HG03342 (cell line): ENCODE measurements around the gene USP15.

Experiments used
- ATAC-seq: cut with Tn5 transposase; IDR thresholded peaks from one replicate; pipeline ENCODE4 v1.9.1; 2021; ENCODE audit warnings: mild to moderate bottlenecking, moderate library complexity; ENCODE audit not compliant: unreplicated experiment

The USP15 gene

GRCh38 chr12:62256408-62257096 lies 3.7 kb upstream of the USP15 start:
- ATAC-seq = no peak

GRCh38 chr12:62258231-62258630 lies 2.0 kb upstream of the USP15 start:
- ATAC-seq = no peak

GRCh38 chr12:62258941-62259630 lies 1.1 kb upstream of the USP15 start:
- no peak for ATAC-seq

- ATAC-seq = peak; percentile 8
Observed at GRCh38 chr12:62259631-62259992, 592 bp upstream of the USP15 start.

GRCh38 chr12:62260733-62261683 lies 804 bp downstream of the USP15 start:
- ATAC-seq = peak; percentile 55

GRCh38 chr12:62261876-62262517 lies 1.8 kb downstream of the USP15 start:
- ATAC-seq = no peak

GRCh38 chr12:62263232-62263631 lies 3.0 kb downstream of the USP15 start:
- no peak for ATAC-seq

GRCh38 chr12:62263966-62264365 lies 3.8 kb downstream of the USP15 start:
- ATAC-seq = no peak

- no peak for ATAC-seq
Observed at GRCh38 chr12:62264706-62265105, 4.5 kb downstream of the USP15 start.

GRCh38 chr12:62265511-62265910 lies 5.3 kb downstream of the USP15 start:
- no peak for ATAC-seq

GRCh38 chr12:62267026-62267425 lies 6.8 kb downstream of the USP15 start:
- no peak for ATAC-seq

GRCh38 chr12:62267480-62267879 lies 7.3 kb downstream of the USP15 start:
- ATAC-seq = no peak

GRCh38 chr12:62268956-62269355 lies 8.8 kb downstream of the USP15 start:
- ATAC-seq = no peak

- ATAC-seq = no peak
Observed at GRCh38 chr12:62269464-62270228, 9.4 kb downstream of the USP15 start.

- no peak for ATAC-seq
Observed at GRCh38 chr12:62270384-62270783, 10.2 kb downstream of the USP15 start.

- no peak for ATAC-seq
Observed at GRCh38 chr12:62270872-62271271, 10.7 kb downstream of the USP15 start.

GRCh38 chr12:62272936-62273552 lies 12.8 kb downstream of the USP15 start:
- no peak for ATAC-seq

- ATAC-seq = no peak
Observed at GRCh38 chr12:62273724-62274380, 13.6 kb downstream of the USP15 start.

- no peak for ATAC-seq
Observed at GRCh38 chr12:62278022-62278421, 17.8 kb downstream of the USP15 start.
